HUDEP-2 (cell line): ENCODE results near the gene MYOG.

ENCODE experiments used
- DNase-seq, 76 experiments: peaks; one replicate each; lab custom pipeline; 2025; ENCODE audit not compliant: unreplicated experiment in 76 of 76; lab: John Stamatoyannopoulos, UW

MYOG gene

GRCh38 chr1:203117611-203118575 is 32.1 kb upstream of the MYOG start:
- peak in 43 of 76 experiments; percentile 2 to 57 (median 23) for DNase-seq

- no peak for DNase-seq
Observed at GRCh38 chr1:203116091-203116820, 30.4 kb upstream of the MYOG start.

- no peak for DNase-seq
Observed at GRCh38 chr1:203114202-203114601, 28.4 kb upstream of the MYOG start.

- DNase-seq = no peak
Observed at GRCh38 chr1:203113308-203113707, 27.5 kb upstream of the MYOG start.

GRCh38 chr1:203112475-203112874 is 26.7 kb upstream of the MYOG start:
- no peak for DNase-seq

GRCh38 chr1:203104789-203105390 is 19.1 kb upstream of the MYOG start:
- DNase-seq = no peak

GRCh38 chr1:203103829-203104495 is 18.1 kb upstream of the MYOG start:
- no peak for DNase-seq

GRCh38 chr1:203103216-203103615 is 17.4 kb upstream of the MYOG start:
- no peak for DNase-seq

- DNase-seq = no peak
Observed at GRCh38 chr1:203101813-203102634, 16.2 kb upstream of the MYOG start.

GRCh38 chr1:203100516-203100869 is 14.7 kb upstream of the MYOG start:
- no peak for DNase-seq

- DNase-seq = no peak
Observed at GRCh38 chr1:203099805-203100515, 14.1 kb upstream of the MYOG start.

- DNase-seq = no peak
Observed at GRCh38 chr1:203098914-203099520, 13.2 kb upstream of the MYOG start.

- no peak for DNase-seq
Observed at GRCh38 chr1:203098445-203098844, 12.6 kb upstream of the MYOG start.

- no peak for DNase-seq
Observed at GRCh38 chr1:203097001-203097400, 11.2 kb upstream of the MYOG start.

- no peak for DNase-seq
Observed at GRCh38 chr1:203096566-203096965, 10.8 kb upstream of the MYOG start.

- no peak for DNase-seq
Observed at GRCh38 chr1:203095061-203095690, 9.4 kb upstream of the MYOG start.

GRCh38 chr1:203093754-203094410 is 8.1 kb upstream of the MYOG start:
- no peak for DNase-seq

- DNase-seq = no peak
Observed at GRCh38 chr1:203091761-203092330, 6.0 kb upstream of the MYOG start.
